GM23338 (cell line): ENCODE measurements around the gene GCK. TPM values are rescaled to one million over a fixed set of nuclear protein-coding genes. Genes with fewer than 3 reads are reported as not detected.

Source experiments
- ATAC-seq: fragments of 200-7000 bp; cut with Tn5 transposase; 3 replicates; pipeline ENCODE4 v1.9.1; 2020
- DNase-seq: peaks from one replicate; pipeline ENCODE4 v3.0.0-alpha.2; 2015; ENCODE audit warnings: low spot score
- H2AFZ ChIP-seq: fragments of 200-600 bp; sonication (generic); 2 replicates; pipeline ENCODE4 v1.8.0; 2016; ENCODE audit warnings: antibody characterized with exemption, mild to moderate bottlenecking, moderate library complexity
- H3F3A ChIP-seq: fragments of 200-600 bp; sonication (generic); replicated peaks from 2 replicates; pipeline ENCODE4 v1.8.0; 2017; ENCODE audit warnings: antibody characterized with exemption, mixed run types, low read depth
- H3K27ac ChIP-seq: fragments of 200-600 bp; sonication (generic); 2 replicates; pipeline ENCODE4 v1.6.1; 2016; ENCODE audit warnings: low read depth
- H3K27me3 ChIP-seq: fragments of 200-600 bp; sonication (generic); 2 replicates; pipeline ENCODE4 v1.8.0; 2016; ENCODE audit warnings: mild to moderate bottlenecking, mixed run types, moderate library complexity; ENCODE audit not compliant: insufficient read depth
- H3K36me3 ChIP-seq: fragments of 200-600 bp; sonication (generic); 2 replicates; pipeline ENCODE4 v1.8.0; 2016; ENCODE audit warnings: mild to moderate bottlenecking; ENCODE audit not compliant: insufficient read depth
- H3K4me1 ChIP-seq: fragments of 200-600 bp; sonication (generic); 2 replicates; pipeline ENCODE4 v1.8.0; 2016; ENCODE audit warnings: mild to moderate bottlenecking, moderate library complexity; ENCODE audit not compliant: insufficient read depth
- H3K4me2 ChIP-seq: fragments of 200-600 bp; sonication (generic); 2 replicates; pipeline ENCODE4 v1.7.1; 2017; ENCODE audit warnings: mixed run types
- H3K4me3 ChIP-seq: fragments of 200-600 bp; sonication (generic); 2 replicates; pipeline ENCODE4 v1.6.1; 2016; ENCODE audit warnings: mixed run types
- H3K79me2 ChIP-seq: fragments of 200-600 bp; sonication (generic); replicated peaks from 2 replicates; pipeline ENCODE4 v1.8.0; 2017; ENCODE audit warnings: mild to moderate bottlenecking; ENCODE audit not compliant: insufficient read depth
- H3K9me2 ChIP-seq: fragments of 200-600 bp; sonication (generic); 2 replicates; pipeline ENCODE4 v1.8.0; 2017; ENCODE audit not compliant: insufficient read depth
- H4K20me1 ChIP-seq: fragments of 200-600 bp; sonication (generic); replicated peaks from 2 replicates; pipeline ENCODE4 v1.8.0; 2017; ENCODE audit warnings: mild to moderate bottlenecking; ENCODE audit not compliant: insufficient read depth
- H3K27ac Mint-ChIP-seq: 2 replicates; pipeline ENCODE4 v1.8.0; 2020; ENCODE audit warnings: inconsistent platforms, mild to moderate bottlenecking, moderate library complexity, mixed read lengths
- H3K27me3 Mint-ChIP-seq: 3 replicates; pipeline ENCODE4 v1.8.0; 2022; ENCODE audit warnings: low read depth, mild to moderate bottlenecking, moderate library complexity, mixed read lengths, inconsistent platforms; ENCODE audit not compliant: insufficient read depth, poor library complexity
- H3K36me3 Mint-ChIP-seq: 3 replicates; pipeline ENCODE4 v1.8.0; 2021; ENCODE audit warnings: low read depth, mild to moderate bottlenecking, inconsistent platforms, moderate library complexity, mixed read lengths
- H3K4me1 Mint-ChIP-seq: 3 replicates; pipeline ENCODE4 v1.8.0; 2020; ENCODE audit warnings: mild to moderate bottlenecking, inconsistent platforms, mixed read lengths
- H3K4me3 Mint-ChIP-seq: 3 replicates; pipeline ENCODE4 v1.8.0; 2021; ENCODE audit warnings: moderate library complexity, mild to moderate bottlenecking, inconsistent platforms, mixed read lengths
- H3K9me3 Mint-ChIP-seq: 3 replicates; pipeline ENCODE4 v1.8.0; 2020; ENCODE audit warnings: moderate library complexity, mild to moderate bottlenecking, inconsistent platforms, mixed read lengths
- CREB1 ChIP-seq: fragments of 250-450 bp; sonication (Bioruptor Pico); IDR thresholded peaks from 2 replicates; pipeline ENCODE4 v1.5.0; 2020; ENCODE audit warnings: low read depth, mild to moderate bottlenecking, moderate library complexity
- ETS1 ChIP-seq: IDR thresholded peaks from 2 replicates; pipeline ENCODE4 v1.6.1; 2016; ENCODE audit warnings: antibody characterized with exemption
- EZH2 ChIP-seq: fragments of 200-600 bp; sonication (generic); IDR thresholded peaks from one replicate; pipeline ENCODE4 v1.8.0; 2017; ENCODE audit warnings: antibody characterized with exemption, mild to moderate bottlenecking, low read depth; ENCODE audit not compliant: unreplicated experiment
- JUNB ChIP-seq: IDR thresholded peaks from one replicate; pipeline ENCODE4 v1.6.1; 2016; ENCODE audit warnings: antibody characterized with exemption; ENCODE audit not compliant: unreplicated experiment
- NANOG ChIP-seq: IDR thresholded peaks from 2 replicates; pipeline ENCODE4 v1.6.1; 2016; ENCODE audit warnings: antibody characterized with exemption, borderline replicate concordance
- REST ChIP-seq: IDR thresholded peaks from one replicate; pipeline ENCODE4 v1.6.1; 2018; ENCODE audit warnings: antibody characterized with exemption; ENCODE audit not compliant: unreplicated experiment
- ZNF114 ChIP-seq: fragments of 250-450 bp; sonication (Bioruptor Pico); IDR thresholded peaks from 2 replicates; pipeline ENCODE4 v1.5.0; 2020; ENCODE audit warnings: mild to moderate bottlenecking, moderate library complexity
- ZNF462 ChIP-seq: fragments of 250-450 bp; sonication (Bioruptor Pico); IDR thresholded peaks from 2 replicates; pipeline ENCODE4 v1.5.0; 2020; ENCODE audit warnings: mild to moderate bottlenecking, moderate library complexity
- polyA plus RNA-seq: library from polyadenylated mRNA; unstranded; fragments of >200 nt; fragmentation: Nextera tagmentation; extraction: Ambion mirVana; gene quantifications from 2 replicates; pipeline ENCODE4 v1.2.1, GENCODE V29; 2016
- total RNA-seq: library from RNA; depleted of rRNA; stranded (reverse); fragments of >200 nt; shearing (Covaris generic); gene quantifications from 2 replicates; pipeline ENCODE4 v1.2.3, GENCODE V29; 2014

GCK gene
- total and polyA plus RNA-seq, 2 experiments from 2014 or later = 6.1 to 7.3 TPM

GRCh38 chr7:44162179-44162578 lies 27.1 kb downstream of the GCK start (continued):
- TF ChIP-seq REST (no peak), NANOG (no peak), EZH2 (no peak), ZNF462 (CRISPR knock-in tag) (no peak)

GRCh38 chr7:44161371-44161770 lies 27.9 kb downstream of the GCK start:
- Histone ChIP-seq H2AFZ (no peak overlapping the region), H3K4me3 (no peak overlapping the region), H3K36me3 (no peaks in the 10 kb centered on the region), H3K9me2 (no peaks in the 10 kb centered on the region), H3K4me2 (no peak overlapping the region), H3K4me1 (no peaks in the 10 kb centered on the region), H4K20me1 (no peaks in the 10 kb centered on the region), H3K27ac (no peak overlapping the region), H3K79me2 (no peaks in the 10 kb centered on the region), H3F3A (no peaks in the 10 kb centered on the region), H3K27me3 (no peaks in the 10 kb centered on the region)
- ATAC-seq = no peak
- DNase-seq = no peak
- no peak overlapping the region for H3K4me3 Mint-ChIP-seq
- no peak overlapping the region for H3K27ac Mint-ChIP-seq
- H3K36me3 Mint-ChIP-seq = no peaks in the 10 kb centered on the region
- peaks cover 6% of the 10 kb centered on the region; the same call in 2 of the 3 replicates for H3K9me3 Mint-ChIP-seq
- H3K27me3 Mint-ChIP-seq = peaks cover 1% of the 10 kb centered on the region
- TF ChIP-seq CREB1 (CRISPR knock-in tag) (no peak), EZH2 (no peak), NANOG (no peak), JUNB (no peak), ETS1 (no peak), ZNF114 (CRISPR knock-in tag) (no peak)
- H3K4me1 Mint-ChIP-seq = peaks cover 13% of the 10 kb centered on the region
